ENCODE results near the gene AAK1.
"Not testable (repeated sequence)": the region's sequence is repeated elsewhere in the genome, so short reads cannot be mapped to it uniquely, and the experiment has no call there.

AAK1 gene

GRCh38 chr2:69453475-69454129 is 189.9 kb downstream of the AAK1 start:
- TF ChIP-seq CTCF (conservative IDR thresholded peaks at IDR 0.05; ENCODE audit: control insufficient read depth, insufficient read depth, low read depth, low read length) = no peak
- no peak overlapping the region for H3K4me3 ChIP-seq (ENCODE audit: control insufficient read depth, low read depth, low read length)
- DNase-seq (ENCODE audit: low read depth) = peak; percentile 10

GRCh38 chr2:69452687-69453086 is 190.9 kb downstream of the AAK1 start:
- TF ChIP-seq CTCF (conservative IDR thresholded peaks at IDR 0.05; ENCODE audit: control insufficient read depth, insufficient read depth, low read depth, low read length) = no peak
- H3K4me3 ChIP-seq (ENCODE audit: control insufficient read depth, low read depth, low read length) = no peak overlapping the region
- no peak for DNase-seq (ENCODE audit: low read depth)

GRCh38 chr2:69450735-69451416 is 192.7 kb downstream of the AAK1 start:
- H3K4me3 ChIP-seq (ENCODE audit: control insufficient read depth, low read depth, low read length) = no peak overlapping the region
- no peak for DNase-seq (ENCODE audit: low read depth)
- no peak for TF ChIP-seq CTCF (conservative IDR thresholded peaks at IDR 0.05; ENCODE audit: control insufficient read depth, insufficient read depth, low read depth, low read length)

GRCh38 chr2:69449906-69450305 is 193.6 kb downstream of the AAK1 start:
- H3K4me3 ChIP-seq (ENCODE audit: control insufficient read depth, low read depth, low read length) = no peak overlapping the region
- DNase-seq (ENCODE audit: low read depth) = peak; percentile 14
- TF ChIP-seq CTCF (conservative IDR thresholded peaks at IDR 0.05; ENCODE audit: control insufficient read depth, insufficient read depth, low read depth, low read length) = no peak

- not testable (repeated sequence) for H3K4me3 ChIP-seq (ENCODE audit: control insufficient read depth, low read depth, low read length); DNase-seq (ENCODE audit: low read depth)
Observed at GRCh38 chr2:69443673-69444072, 199.9 kb downstream of the AAK1 start.

GRCh38 chr2:69439499-69439898 is 204.0 kb downstream of the AAK1 start:
- H3K4me3 ChIP-seq (ENCODE audit: control insufficient read depth, low read depth, low read length); DNase-seq (ENCODE audit: low read depth): not testable (repeated sequence)

- DNase-seq (ENCODE audit: low read depth) = no peak
- no peak overlapping the region for H3K4me3 ChIP-seq (ENCODE audit: control insufficient read depth, low read depth, low read length)
- TF ChIP-seq CTCF (conservative IDR thresholded peaks at IDR 0.05; ENCODE audit: control insufficient read depth, insufficient read depth, low read depth, low read length) = no peak
Observed at GRCh38 chr2:69438580-69438979, 205.0 kb downstream of the AAK1 start.

GRCh38 chr2:69437751-69438154 is 205.8 kb downstream of the AAK1 start:
- no peak for DNase-seq (ENCODE audit: low read depth)
- TF ChIP-seq CTCF (conservative IDR thresholded peaks at IDR 0.05; ENCODE audit: control insufficient read depth, insufficient read depth, low read depth, low read length) = no peak

More at GRCh38 chr2:69437751-69438154, 205.8 kb downstream of the AAK1 start:
- peak overlapping the region; percentile 94 for H3K4me3 ChIP-seq (ENCODE audit: control insufficient read depth, low read depth, low read length)

Measured in fibroblast of mammary gland (primary cell).